Activated gamma-delta T cell treated with anti-CD3 and anti-CD28 coated beads, Interleukin-2, amount 50 U/mL, for 16 hours (primary cell): ENCODE results near the gene MVP.
A peak's percentile ranks its signal among the peaks of the same experiment; 100 is the strongest.
"Not testable (repeated sequence)": the region's sequence is repeated elsewhere in the genome, so short reads cannot be mapped to it uniquely, and the experiment has no call there.

Experiments used
- DNase-seq: peaks from one replicate; pipeline ENCODE4 v3.0.0-alpha.2; 2020; ENCODE audit warnings: low read depth

The MVP gene

GRCh38 chr16:29820271-29820701 is at the start of gene MVP:
Gene MVP, plus strand, starts transcription at chr16:29820462. Its CDS starts 10,088 bp downstream, at chr16:29830550.
- DNase-seq = no peak

- not testable (repeated sequence) for DNase-seq
Measured at GRCh38 chr16:29772330-29772729, 47.9 kb upstream of the MVP start.

- no peak for DNase-seq
Measured at GRCh38 chr16:29774730-29775129, 45.5 kb upstream of the MVP start.

GRCh38 chr16:29775742-29776408 is 44.4 kb upstream of the MVP start:
- no peak for DNase-seq

- no peak for DNase-seq
Measured at GRCh38 chr16:29777576-29778350, 42.5 kb upstream of the MVP start, which contains the start of gene ZG16. Gene ZG16, plus strand, starts transcription at chr16:29778256. Its CDS starts 1,011 bp downstream, at chr16:29779267.

- DNase-seq = no peak
Measured at GRCh38 chr16:29779474-29779873, 40.8 kb upstream of the MVP start.

- not testable (repeated sequence) for DNase-seq
Measured at GRCh38 chr16:29783094-29783953, 36.9 kb upstream of the MVP start.

- DNase-seq = no peak
Measured at GRCh38 chr16:29784157-29784556, 36.1 kb upstream of the MVP start.

- DNase-seq = peak; percentile 60
Measured at GRCh38 chr16:29784901-29785500, 35.3 kb upstream of the MVP start.

GRCh38 chr16:29787155-29787554 is 33.1 kb upstream of the MVP start:
- not testable (repeated sequence) for DNase-seq

GRCh38 chr16:29789775-29790182 is 30.5 kb upstream of the MVP start:
- DNase-seq = no peak

- DNase-seq = peak; percentile 99
Measured at GRCh38 chr16:29790183-29790948, 29.9 kb upstream of the MVP start, which contains the start of gene KIF22. Gene KIF22, plus strand, starts transcription at chr16:29790751. Its CDS starts 9 bp downstream, at chr16:29790760.

- no peak for DNase-seq
Measured at GRCh38 chr16:29790949-29791844, 29.1 kb upstream of the MVP start.

GRCh38 chr16:29791845-29792807 is 28.1 kb upstream of the MVP start:
- no peak for DNase-seq

GRCh38 chr16:29793153-29793552 is 27.1 kb upstream of the MVP start:
- DNase-seq = not testable (repeated sequence)

GRCh38 chr16:29794231-29794710 is 26.0 kb upstream of the MVP start:
- no peak for DNase-seq

- no peak for DNase-seq
Measured at GRCh38 chr16:29802416-29802935, 17.8 kb upstream of the MVP start.

- DNase-seq = no peak
Measured at GRCh38 chr16:29804020-29804419, 16.2 kb upstream of the MVP start.
